IMR-90 (cell line): ENCODE measurements around the gene SEPTIN2. TPM values are rescaled to one million over a fixed set of nuclear protein-coding genes. Genes with fewer than 3 reads are reported as not detected.

Experiments
- ATAC-seq: fragments of 200-7000 bp; cut with Tn5 transposase; 2 replicates; pipeline ENCODE4 v1.9.1; 2020; ENCODE audit warnings: low read depth, mild to moderate bottlenecking, moderate library complexity
- BruUV-seq: library from RNA; stranded (reverse); fragments of 400-500 nt; replicated peaks from 2 replicates; lab custom pipeline; 2021; lab: Mats Ljungman, UMichigan
- CTCF ChIA-PET: fragments of 300-600 bp; formaldehyde crosslinking; extraction: SDS; loops from one replicate; lab custom pipeline; 2021; ENCODE audit warnings: antibody characterized with exemption; lab: Yijun Ruan, JAX
- POLR2A ChIA-PET: fragments of 300-600 bp; sonication (Branson Sonifier 250); formaldehyde crosslinking; loops from one replicate; lab custom pipeline; 2022; ENCODE audit warnings: antibody characterized with exemption; ENCODE audit not compliant: unreplicated experiment; lab: Charles Lee
- DNase-seq: peaks from one replicate; pipeline ENCODE4 v3.0.0; 2013
- H2AFZ ChIP-seq: replicated peaks from 2 replicates; pipeline ENCODE3; 2013; ENCODE audit warnings: low read length, mild to moderate bottlenecking; ENCODE audit not compliant: poor library complexity
- H2AK5ac ChIP-seq: 2 replicates; pipeline ENCODE4 v1.6.1; 2013; ENCODE audit warnings: low read depth, low read length, inconsistent platforms
- H2AK9ac ChIP-seq: replicated peaks from 2 replicates; pipeline ENCODE3; 2013; ENCODE audit warnings: mild to moderate bottlenecking, low read depth, low read length, moderate library complexity; ENCODE audit not compliant: poor library complexity
- H2BK120ac ChIP-seq: 2 replicates; pipeline ENCODE4 v1.6.1; 2013; ENCODE audit warnings: low read depth, low read length, inconsistent platforms
- H2BK15ac ChIP-seq: 3 replicates; pipeline ENCODE4 v1.6.1; 2013; ENCODE audit warnings: low read depth, low read length, inconsistent platforms
- H2BK20ac ChIP-seq: 2 replicates; pipeline ENCODE4 v1.6.1; 2013; ENCODE audit warnings: low read depth, mild to moderate bottlenecking, inconsistent platforms, low read length, moderate library complexity
- H2BK5ac ChIP-seq: 2 replicates; pipeline ENCODE4 v1.6.1; 2013; ENCODE audit warnings: mild to moderate bottlenecking, low read depth, low read length, inconsistent platforms; ENCODE audit not compliant: poor library complexity, severe bottlenecking
- H3K14ac ChIP-seq: replicated peaks from 2 replicates; pipeline ENCODE4 v1.6.1; 2013; ENCODE audit warnings: low read depth, low read length, inconsistent platforms
- H3K18ac ChIP-seq: 2 replicates; pipeline ENCODE4 v1.6.1; 2013; ENCODE audit warnings: low read depth, low read length, control low read depth
- H3K23ac ChIP-seq: 2 replicates; pipeline ENCODE4 v1.6.1; 2013; ENCODE audit warnings: low read depth, low read length, inconsistent platforms
- H3K27ac ChIP-seq: 2 replicates; pipeline ENCODE4 v1.5.1; 2013; ENCODE audit warnings: mild to moderate bottlenecking, control low read depth, low read length; ENCODE audit not compliant: insufficient read depth
- H3K27me3 ChIP-seq: 2 replicates; pipeline ENCODE4 v1.6.1; 2013; ENCODE audit warnings: low read length; ENCODE audit not compliant: control insufficient read depth, insufficient read depth
- H3K36me3 ChIP-seq: 2 replicates; pipeline ENCODE4 v1.6.1; 2013; ENCODE audit warnings: low read length, mixed read lengths; ENCODE audit not compliant: control insufficient read depth, insufficient read depth
- H3K4ac ChIP-seq: 2 replicates; pipeline ENCODE4 v1.6.1; 2013; ENCODE audit warnings: low read depth, low read length, inconsistent platforms
- H3K4me1 ChIP-seq: 2 replicates; pipeline ENCODE4 v1.6.1; 2013; ENCODE audit warnings: low read length, mixed read lengths; ENCODE audit not compliant: control insufficient read depth, insufficient read depth
- H3K4me2 ChIP-seq: 2 replicates; pipeline ENCODE4 v1.6.1; 2013; ENCODE audit warnings: low read depth, mild to moderate bottlenecking, control low read depth, low read length, moderate library complexity
- H3K4me3 ChIP-seq: 2 replicates; pipeline ENCODE4 v1.5.1; 2013; ENCODE audit warnings: low read depth, mild to moderate bottlenecking, control low read depth, low read length, moderate library complexity; ENCODE audit not compliant: insufficient read depth
- H3K56ac ChIP-seq: 2 replicates; pipeline ENCODE4 v1.6.1; 2013; ENCODE audit warnings: low read length, inconsistent platforms; ENCODE audit not compliant: insufficient read depth; ENCODE audit errors: extremely low read depth
- H3K79me1 ChIP-seq, 2 experiments: 2 replicates each; pipeline ENCODE4 v1.6.1; 2013; ENCODE audit warnings: low read length in 2 of 2, inconsistent platforms in 1 of 2, low read depth in 1 of 2
- H3K9ac ChIP-seq: 2 replicates; pipeline ENCODE4 v1.6.1; 2013; ENCODE audit warnings: low read depth, low read length, control low read depth
- H3K9me1 ChIP-seq: 2 replicates; pipeline ENCODE4 v1.6.1; 2013; ENCODE audit warnings: low read length, inconsistent platforms; ENCODE audit not compliant: insufficient read depth
- H3K9me3 ChIP-seq: 2 replicates; pipeline ENCODE4 v1.6.1; 2013; ENCODE audit warnings: low read length; ENCODE audit not compliant: control insufficient read depth, insufficient read depth
- H4K20me1 ChIP-seq: 2 replicates; pipeline ENCODE4 v1.6.1; 2013; ENCODE audit warnings: low read length, inconsistent platforms; ENCODE audit not compliant: insufficient read depth
- H4K5ac ChIP-seq: 2 replicates; pipeline ENCODE4 v1.6.1; 2013; ENCODE audit warnings: mild to moderate bottlenecking, low read depth, low read length, control low read depth
- H4K8ac ChIP-seq, 2 experiments: 2 replicates each; pipeline ENCODE4 v1.6.1; 2013; ENCODE audit warnings: low read depth in 2 of 2, low read length in 2 of 2, control low read depth in 1 of 2, inconsistent platforms in 1 of 2
- H4K91ac ChIP-seq: 2 replicates; pipeline ENCODE4 v1.6.1; 2013; ENCODE audit warnings: low read depth, low read length, inconsistent platforms; ENCODE audit not compliant: insufficient read depth
- CEBPB ChIP-seq: IDR thresholded peaks from 2 replicates; pipeline ENCODE4 v1.6.1; 2012; ENCODE audit warnings: low read depth, low read length, improper control_type of control experiment
- NFE2L2 ChIP-seq: fragments of 150-350 bp; IDR thresholded peaks from 2 replicates; pipeline ENCODE4 v1.6.1; 2016; ENCODE audit warnings: low read depth, mild to moderate bottlenecking, low read length
- WGBS, 2 experiments: methylation state at CpG; one replicate each; pipeline versions ENCODE4 v1.1.5 to v1.1.7; 2013; ENCODE audit warnings: missing lambda C conversion rate in 2 of 2; ENCODE audit not compliant: insufficient read length in 1 of 2; ENCODE audit errors: extremely low coverage in 2 of 2; 5-methylcytosine and 5-hydroxymethylcytosine counted together
- dilution Hi-C: fragments of 300-500 bp; cut with HindIII; formaldehyde crosslinking; loops from one replicate; pipeline ENCODE4 v1.14.3; 2018; ENCODE audit warnings: low sequenced_read_pairs; ENCODE audit not compliant: unreplicated experiment
- in situ Hi-C: fragments of 300-500 bp; cut with MboI; formaldehyde crosslinking; loops from 3 replicates; pipeline ENCODE4 v1.14.3; 2019; ENCODE audit warnings: low sequenced_read_pairs, inconsistent platforms, mixed read lengths
- intact Hi-C: fragments of 100-400 bp; cut with micrococcal nuclease; formaldehyde crosslinking; loops from 2 replicates; pipeline ENCODE4 v1.10.0; 2022
- polyA plus RNA-seq, 3 experiments: library from polyadenylated mRNA; depleted of rRNA; stranded (reverse); fragments of >200 nt; gene quantifications; 2 replicates each; pipeline ENCODE4 v1.2.3, GENCODE V29; 2012; ENCODE audit warnings: low replicate concordance in 1 of 3
- total RNA-seq: library from RNA; depleted of rRNA; stranded (reverse); fragments of >200 nt; gene quantifications from 2 replicates; pipeline ENCODE4 v1.2.3, GENCODE V29; 2012

Gene SEPTIN2
- total and polyA plus RNA-seq, 2 of the 4 experiments (the other 2 are of a cell fraction): 420 to 504 TPM

DNA sequence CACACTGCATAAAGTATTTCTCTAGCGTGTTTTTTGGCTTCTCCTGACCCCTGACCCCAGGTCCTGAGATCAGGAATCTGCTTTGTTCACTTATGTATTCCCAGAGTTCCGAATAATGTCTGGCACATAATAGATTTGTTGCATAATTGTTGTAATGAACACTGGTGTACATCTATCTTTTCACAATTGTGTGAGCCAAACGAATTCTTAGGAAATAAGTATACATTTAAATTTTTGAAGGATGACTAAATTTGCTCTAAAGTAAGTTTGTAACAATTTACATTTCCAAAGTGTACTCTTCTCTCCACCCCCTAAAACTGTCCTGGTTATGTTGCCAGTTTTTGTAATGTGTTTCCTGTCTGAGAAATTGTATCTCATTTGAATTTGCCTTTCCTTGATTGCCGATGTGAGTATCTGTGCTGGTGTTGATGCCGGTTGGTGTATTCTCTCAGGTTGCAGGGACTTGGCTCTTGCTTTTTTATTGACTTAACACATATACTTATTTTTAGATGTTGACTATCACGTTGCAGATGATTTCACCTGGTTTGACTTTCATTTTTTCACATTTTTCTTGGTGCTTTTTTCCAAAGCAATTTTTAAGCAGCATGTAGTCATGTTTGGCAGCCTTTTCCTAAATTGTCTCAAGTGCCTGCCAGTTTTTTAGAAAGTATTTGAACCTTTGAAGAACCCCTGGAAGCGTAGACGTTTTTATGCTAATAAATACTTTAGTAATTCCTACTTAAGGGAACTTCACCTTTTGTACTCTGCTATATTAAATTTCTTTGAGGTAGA is 24.3 kb downstream of the SEPTIN2 start:
- peak overlapping the region; percentile 90; the same call in 1 of the 2 replicates for H3K27ac ChIP-seq
- H3K4me2 ChIP-seq: peak overlapping the region; percentile 56
- ATAC-seq (peak; percentile 80), DNase-seq (peak; percentile 59)
- H2BK20ac ChIP-seq: no peak overlapping the region; the same call in 1 of the 2 replicates
- no peaks in the 10 kb centered on the region for H3K9me3 ChIP-seq
- no peak for TF ChIP-seq NFE2L2
- TF ChIP-seq CEBPB: peak; percentile 75
- dilution Hi-C loops (no loop called here), in situ Hi-C loops (no loop called here), intact Hi-C loops (no loop called here)
- H3K79me1 ChIP-seq: peaks cover 30 to 62% of the 10 kb centered on the region in 2 experiments
- ChIA-PET CTCF (no interaction called here), POLR2A (no interaction called here)
- H3K36me3 ChIP-seq: peaks cover 55% of the 10 kb centered on the region
- H3K27me3 ChIP-seq: no peaks in the 10 kb centered on the region
- no TSS peak for BruUV-seq
- 0 out of 2 replicates have a peak overlapping the region, but pooled peaks have one; percentile 19 for H3K9ac ChIP-seq
- no peak overlapping the region for H4K91ac ChIP-seq
- H4K8ac ChIP-seq: no peak overlapping the region
- H3K23ac ChIP-seq: peak overlapping the region; percentile 17; the same call in 1 of the 2 replicates
- peak overlapping the region; percentile 26; the same call in 1 of the 2 replicates for H2AK5ac ChIP-seq
- no peak overlapping the region for H3K56ac ChIP-seq
- H3K4me3 ChIP-seq: no peak overlapping the region
- no peak overlapping the region for H3K14ac ChIP-seq
- H4K20me1 ChIP-seq: peaks cover 38% of the 10 kb centered on the region
- H2BK5ac ChIP-seq: peak overlapping the region; percentile 79
- no peak overlapping the region for H4K5ac ChIP-seq
- peaks cover 13% of the 10 kb centered on the region for H3K9me1 ChIP-seq
- no peak overlapping the region for H2AFZ ChIP-seq
- WGBS, 2 experiments: 45% methylated on average over 2 of the region's 8 CpGs; no CpG with 5 or more reads in 1 of the 2 experiments
- peaks cover 13% of the 10 kb centered on the region for H3K4me1 ChIP-seq
- no peak overlapping the region for H2BK15ac ChIP-seq
- H2AK9ac ChIP-seq: peak overlapping the region; percentile 73
- H3K18ac ChIP-seq: no peak overlapping the region
- peak overlapping the region; percentile 54 for H3K4ac ChIP-seq
- H2BK120ac ChIP-seq: no peak overlapping the region
